ENCODE data around the gene WWC2. TPM values are rescaled to one million over a fixed set of nuclear protein-coding genes. Genes with fewer than 3 reads are reported as not detected.

The WWC2 gene
- total RNA-seq, 1 donor from 2014 or later: 18.2 TPM

DNA sequence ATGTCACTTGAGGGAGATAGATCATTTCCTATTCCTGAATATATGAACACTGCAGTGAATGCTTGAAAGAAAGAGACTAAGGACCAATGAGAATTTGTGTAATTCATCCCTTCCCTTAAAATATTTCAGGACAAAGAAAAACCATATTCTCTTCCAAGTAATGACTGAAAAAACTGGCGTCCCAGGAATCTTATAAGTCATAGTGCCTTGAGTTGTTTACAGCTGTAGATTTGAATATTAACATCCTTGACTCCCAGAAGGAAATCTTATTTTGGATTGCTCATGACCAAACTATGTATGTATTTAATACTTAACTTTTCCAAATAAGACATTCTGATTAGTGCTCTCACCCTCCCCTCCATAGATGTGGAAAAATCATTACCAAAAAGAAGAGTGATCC is 165.6 kb downstream of the WWC2 start:
- peaks cover 9% of the 10 kb centered on the region for H3K4me1 Mint-ChIP-seq (ENCODE audit: low read depth, unreplicated experiment)
- H3K27ac Mint-ChIP-seq (ENCODE audit: unreplicated experiment): no peak overlapping the region
- H3K9me3 Mint-ChIP-seq (ENCODE audit: unreplicated experiment): peaks cover 2% of the 10 kb centered on the region
- no peak for DNase-seq
- no peak overlapping the region for H3K4me3 Mint-ChIP-seq (ENCODE audit: unreplicated experiment)
- TF ChIP-seq, protein P1, sequence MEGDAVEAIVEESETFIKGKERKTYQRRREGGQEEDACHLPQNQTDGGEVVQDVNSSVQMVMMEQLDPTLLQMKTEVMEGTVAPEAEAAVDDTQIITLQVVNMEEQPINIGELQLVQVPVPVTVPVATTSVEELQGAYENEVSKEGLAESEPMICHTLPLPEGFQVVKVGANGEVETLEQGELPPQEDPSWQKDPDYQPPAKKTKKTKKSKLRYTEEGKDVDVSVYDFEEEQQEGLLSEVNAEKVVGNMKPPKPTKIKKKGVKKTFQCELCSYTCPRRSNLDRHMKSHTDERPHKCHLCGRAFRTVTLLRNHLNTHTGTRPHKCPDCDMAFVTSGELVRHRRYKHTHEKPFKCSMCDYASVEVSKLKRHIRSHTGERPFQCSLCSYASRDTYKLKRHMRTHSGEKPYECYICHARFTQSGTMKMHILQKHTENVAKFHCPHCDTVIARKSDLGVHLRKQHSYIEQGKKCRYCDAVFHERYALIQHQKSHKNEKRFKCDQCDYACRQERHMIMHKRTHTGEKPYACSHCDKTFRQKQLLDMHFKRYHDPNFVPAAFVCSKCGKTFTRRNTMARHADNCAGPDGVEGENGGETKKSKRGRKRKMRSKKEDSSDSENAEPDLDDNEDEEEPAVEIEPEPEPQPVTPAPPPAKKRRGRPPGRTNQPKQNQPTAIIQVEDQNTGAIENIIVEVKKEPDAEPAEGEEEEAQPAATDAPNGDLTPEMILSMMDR (IDR thresholded peaks at IDR 0.05; ENCODE audit: partially characterized antibody, unreplicated experiment): no peak
- H3K27me3 Mint-ChIP-seq (ENCODE audit: unreplicated experiment): no peaks in the 10 kb centered on the region
- H3K36me3 Mint-ChIP-seq (ENCODE audit: unreplicated experiment): no peaks in the 10 kb centered on the region

DNA sequence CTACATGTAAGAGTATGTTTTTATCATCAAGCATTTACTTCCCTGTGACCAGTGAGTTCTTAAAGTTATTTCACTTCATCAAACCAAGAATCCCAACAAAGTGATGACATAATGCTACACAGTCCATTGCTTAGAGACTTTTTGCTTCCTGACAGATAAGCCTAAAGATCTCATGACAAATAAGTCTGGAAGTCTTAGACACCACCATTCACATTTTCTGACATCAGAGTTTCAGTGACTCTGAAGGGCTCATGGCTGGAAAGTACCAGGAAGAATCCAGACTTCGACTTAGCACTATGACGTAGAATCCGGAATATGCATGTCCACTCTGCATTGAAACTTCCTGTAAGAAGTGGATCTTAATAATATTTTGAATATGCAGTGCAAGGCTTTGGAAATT is 167.3 kb downstream of the WWC2 start:
- no peak for DNase-seq
- Mint-ChIP-seq H3K27me3 (ENCODE audit: unreplicated experiment) (no peaks in the 10 kb centered on the region), H3K9me3 (ENCODE audit: unreplicated experiment) (no peaks in the 10 kb centered on the region), H3K4me1 (ENCODE audit: low read depth, unreplicated experiment) (peaks cover 9% of the 10 kb centered on the region), H3K4me3 (ENCODE audit: unreplicated experiment) (no peak overlapping the region), H3K36me3 (ENCODE audit: unreplicated experiment) (no peaks in the 10 kb centered on the region), H3K27ac (ENCODE audit: unreplicated experiment) (no peak overlapping the region)
- TF ChIP-seq, protein P1 (IDR thresholded peaks at IDR 0.05; ENCODE audit: partially characterized antibody, unreplicated experiment): no peak

DNA sequence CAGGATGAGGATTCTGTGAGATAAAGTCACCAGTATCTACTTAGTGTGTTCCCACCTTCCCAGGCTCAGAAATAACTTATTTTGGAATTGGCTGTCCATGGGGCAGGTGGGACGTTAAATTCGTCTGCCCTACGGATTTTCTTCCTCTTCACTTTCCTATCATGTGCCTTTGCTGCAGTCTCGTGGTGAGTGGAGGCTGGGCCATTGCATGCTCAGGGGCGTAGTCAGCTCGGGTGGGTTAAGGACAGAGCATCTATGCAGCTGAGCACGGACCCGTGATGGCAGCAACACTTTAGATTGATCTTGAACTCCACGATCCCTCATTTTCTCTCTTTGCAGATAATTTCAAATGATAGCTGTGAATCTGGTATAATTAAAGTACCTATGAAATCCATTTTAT is 169.5 kb downstream of the WWC2 start:
- H3K9me3 Mint-ChIP-seq (ENCODE audit: unreplicated experiment): no peaks in the 10 kb centered on the region
- no peak overlapping the region for H3K27ac Mint-ChIP-seq (ENCODE audit: unreplicated experiment)
- H3K4me3 Mint-ChIP-seq (ENCODE audit: unreplicated experiment): no peak overlapping the region
- TF ChIP-seq, protein P1 (IDR thresholded peaks at IDR 0.05; ENCODE audit: partially characterized antibody, unreplicated experiment): no peak
- no peaks in the 10 kb centered on the region for H3K36me3 Mint-ChIP-seq (ENCODE audit: unreplicated experiment)
- H3K27me3 Mint-ChIP-seq (ENCODE audit: unreplicated experiment): no peaks in the 10 kb centered on the region
- no peaks in the 10 kb centered on the region for H3K4me1 Mint-ChIP-seq (ENCODE audit: low read depth, unreplicated experiment)
- DNase-seq: no peak

DNA sequence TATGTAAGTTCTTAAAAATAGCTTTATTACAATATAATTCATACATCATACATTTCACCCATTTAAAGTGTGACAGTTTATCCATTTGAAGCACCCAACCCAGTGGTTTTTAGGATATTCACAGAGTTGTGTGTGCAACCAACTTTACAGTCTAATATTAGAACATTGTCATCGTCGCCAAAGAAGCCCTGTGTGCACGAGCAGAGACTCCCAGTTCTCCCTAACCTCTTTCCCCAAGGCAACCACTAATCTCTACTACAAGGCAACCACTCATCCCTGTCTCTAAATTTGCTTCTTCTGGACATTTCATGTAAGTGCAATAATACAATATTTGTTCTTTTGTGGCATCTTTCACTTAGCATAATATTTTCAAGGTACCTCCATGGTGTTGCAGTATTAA is 173.3 kb downstream of the WWC2 start:
- Mint-ChIP-seq H3K4me3 (ENCODE audit: unreplicated experiment) (no peak overlapping the region), H3K36me3 (ENCODE audit: unreplicated experiment) (peaks cover 22% of the 10 kb centered on the region), H3K9me3 (ENCODE audit: unreplicated experiment) (no peaks in the 10 kb centered on the region), H3K4me1 (ENCODE audit: low read depth, unreplicated experiment) (no peaks in the 10 kb centered on the region), H3K27ac (ENCODE audit: unreplicated experiment) (no peak overlapping the region), H3K27me3 (ENCODE audit: unreplicated experiment) (no peaks in the 10 kb centered on the region)
- DNase-seq: no peak
- TF ChIP-seq, protein P1 (IDR thresholded peaks at IDR 0.05; ENCODE audit: partially characterized antibody, unreplicated experiment): no peak

DNA sequence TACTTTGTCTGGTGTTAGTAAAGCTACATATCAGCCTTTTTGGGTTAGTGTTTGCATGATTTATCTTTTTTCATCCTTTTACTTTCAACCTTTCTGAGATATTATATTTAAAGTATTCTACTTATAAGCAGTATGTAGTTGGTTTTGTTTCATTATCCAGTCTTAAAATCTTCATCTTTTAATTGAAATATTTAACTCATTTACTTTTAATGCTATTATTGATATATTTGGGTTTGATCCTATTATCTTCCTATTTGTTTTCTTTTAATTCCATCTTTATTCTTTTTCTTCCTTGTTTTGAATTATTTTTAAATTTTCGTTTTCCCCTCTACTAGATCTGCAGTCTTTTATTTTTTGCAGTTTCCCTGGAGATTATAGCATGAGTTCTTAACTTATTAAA is 177.0 kb downstream of the WWC2 start:
- Mint-ChIP-seq H3K27ac (ENCODE audit: unreplicated experiment) (no peak overlapping the region), H3K9me3 (ENCODE audit: unreplicated experiment) (no peaks in the 10 kb centered on the region), H3K4me1 (ENCODE audit: low read depth, unreplicated experiment) (no peaks in the 10 kb centered on the region), H3K27me3 (ENCODE audit: unreplicated experiment) (no peaks in the 10 kb centered on the region), H3K36me3 (ENCODE audit: unreplicated experiment) (peaks cover 22% of the 10 kb centered on the region), H3K4me3 (ENCODE audit: unreplicated experiment) (no peak overlapping the region)
- DNase-seq: no peak
- TF ChIP-seq, protein P1 (IDR thresholded peaks at IDR 0.05; ENCODE audit: partially characterized antibody, unreplicated experiment): no peak
